ENCODE results near the gene BRAT1.

Gene BRAT1

DNA sequence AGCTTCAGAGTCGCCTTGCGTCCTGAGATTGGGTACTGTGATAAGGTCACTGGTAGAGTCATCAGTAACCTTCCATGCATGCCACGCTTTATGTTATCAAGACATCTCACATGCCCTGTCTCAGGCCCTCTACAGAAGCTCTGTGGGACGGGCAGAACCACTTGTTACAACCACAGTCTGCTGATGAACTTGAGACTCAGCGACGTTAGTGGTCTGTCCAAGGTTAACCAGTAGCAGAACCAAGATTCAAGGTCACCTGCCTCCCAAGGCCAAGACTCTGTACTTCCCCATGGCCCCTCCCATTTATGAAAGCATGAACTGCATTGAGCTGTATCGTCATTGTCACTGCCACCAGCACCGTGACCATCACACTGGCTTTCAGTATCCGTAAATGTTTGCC is 18.4 kb upstream of the BRAT1 start:
- H3K4me3 ChIP-seq (ENCODE audit: low read length): no peak overlapping the region
- no peaks in the 10 kb centered on the region for H3K79me2 ChIP-seq (ENCODE audit: low read length)
- no peaks in the 10 kb centered on the region for H3K4me1 ChIP-seq (ENCODE audit: low read length)
- no peaks in the 10 kb centered on the region for H3F3A ChIP-seq (ENCODE audit: insufficient read depth, low read length)
- H3K4me2 ChIP-seq (ENCODE audit: low read depth, low read length): no peak overlapping the region
- H3K9me2 ChIP-seq (replicated peaks; ENCODE audit: insufficient read depth, low read length): no peaks in the 10 kb centered on the region
- no peaks in the 10 kb centered on the region for H4K20me1 ChIP-seq (ENCODE audit: insufficient read depth, low read length)
- DNase-seq: no peak
- H3K9ac ChIP-seq (ENCODE audit: low read length): no peak overlapping the region
- H3K9me3 ChIP-seq (replicated peaks; ENCODE audit: insufficient read depth, low read length): no peaks in the 10 kb centered on the region
- H3K36me3 ChIP-seq (replicated peaks; ENCODE audit: insufficient read depth, low read length): no peaks in the 10 kb centered on the region
- no peak for TF ChIP-seq EZH2phosphoT487 (IDR thresholded peaks at IDR 0.05; ENCODE audit: low read length)
- TF ChIP-seq EZH2 (optimal IDR thresholded peaks at IDR 0.05; ENCODE audit: low read depth, low read length): no peak
- no peak for TF ChIP-seq CTCF (IDR thresholded peaks at IDR 0.05; ENCODE audit: low read length)
- no peak overlapping the region for H3K27ac ChIP-seq (ENCODE audit: low read length)
- no peak overlapping the region for H2AFZ ChIP-seq (ENCODE audit: low read length)
- no peaks in the 10 kb centered on the region for H3K27me3 ChIP-seq (replicated peaks; ENCODE audit: insufficient read depth, low read length)

DNA sequence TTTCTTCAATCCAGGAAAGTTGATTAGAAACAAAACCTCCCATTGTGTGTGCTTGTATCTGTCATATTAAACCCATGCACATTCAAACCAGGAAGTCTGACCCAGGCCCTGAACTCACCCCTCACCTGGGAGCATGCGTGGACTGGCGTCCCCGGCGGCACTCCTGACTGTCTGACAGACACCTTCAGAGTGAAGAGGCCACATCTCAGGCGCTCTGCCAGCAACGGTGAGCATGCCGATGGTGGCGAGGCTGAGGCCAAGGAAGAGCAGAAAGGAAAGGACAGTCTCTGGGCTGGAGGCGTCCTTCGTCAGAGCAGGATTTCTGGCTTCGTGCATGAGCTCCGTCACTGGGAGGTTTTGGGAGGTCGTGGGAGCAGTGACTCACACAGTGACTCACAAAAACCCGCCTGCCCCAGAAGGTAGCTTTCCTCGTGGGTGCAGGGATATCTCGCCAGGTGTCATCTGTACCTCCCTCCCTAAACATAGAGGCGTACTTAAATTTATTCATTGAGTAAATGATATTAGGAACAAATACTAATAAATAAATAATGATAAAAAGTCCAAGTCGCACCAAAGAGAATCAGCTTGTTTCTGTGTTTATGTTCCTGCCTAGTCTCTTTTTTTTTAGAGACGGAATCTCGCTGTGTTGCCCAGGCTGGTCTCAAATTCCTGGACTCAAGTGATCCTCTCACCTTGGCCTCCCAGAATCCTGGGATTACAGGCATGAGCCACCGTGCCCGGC is 16.9 kb upstream of the BRAT1 start:
- H3K4me2 ChIP-seq (ENCODE audit: low read depth, low read length): no peak overlapping the region
- no peak overlapping the region for H2AFZ ChIP-seq (ENCODE audit: low read length)
- H4K20me1 ChIP-seq (ENCODE audit: insufficient read depth, low read length): no peaks in the 10 kb centered on the region
- peaks cover 7% of the 10 kb centered on the region for H3K4me1 ChIP-seq (ENCODE audit: low read length)
- no peak overlapping the region for H3K4me3 ChIP-seq (ENCODE audit: low read length)
- no peaks in the 10 kb centered on the region for H3K9me3 ChIP-seq (replicated peaks; ENCODE audit: insufficient read depth, low read length)
- H3K27ac ChIP-seq (ENCODE audit: low read length): no peak overlapping the region
- no peak for TF ChIP-seq EZH2 (optimal IDR thresholded peaks at IDR 0.05; ENCODE audit: low read depth, low read length)
- no peak for TF ChIP-seq EZH2phosphoT487 (IDR thresholded peaks at IDR 0.05; ENCODE audit: low read length)
- no peak for TF ChIP-seq CTCF (IDR thresholded peaks at IDR 0.05; ENCODE audit: low read length)
- no peak overlapping the region for H3K9ac ChIP-seq (ENCODE audit: low read length)
- no peaks in the 10 kb centered on the region for H3K36me3 ChIP-seq (replicated peaks; ENCODE audit: insufficient read depth, low read length)
- DNase-seq: no peak
- H3K27me3 ChIP-seq (replicated peaks; ENCODE audit: insufficient read depth, low read length): no peaks in the 10 kb centered on the region
- H3K79me2 ChIP-seq (ENCODE audit: low read length): no peaks in the 10 kb centered on the region
- no peaks in the 10 kb centered on the region for H3K9me2 ChIP-seq (replicated peaks; ENCODE audit: insufficient read depth, low read length)
- H3F3A ChIP-seq (ENCODE audit: insufficient read depth, low read length): peaks cover 5% of the 10 kb centered on the region

- Histone ChIP-seq H3K36me3 (replicated peaks; ENCODE audit: insufficient read depth, low read length) (no peaks in the 10 kb centered on the region), H3K9ac (ENCODE audit: low read length) (no peak overlapping the region), H3K4me3 (ENCODE audit: low read length) (no peak overlapping the region), H3F3A (ENCODE audit: insufficient read depth, low read length) (peaks cover 13% of the 10 kb centered on the region), H3K27ac (ENCODE audit: low read length) (no peak overlapping the region), H3K27me3 (replicated peaks; ENCODE audit: insufficient read depth, low read length) (no peaks in the 10 kb centered on the region), H3K9me3 (replicated peaks; ENCODE audit: insufficient read depth, low read length) (no peaks in the 10 kb centered on the region), H2AFZ (ENCODE audit: low read length) (no peak overlapping the region), H3K4me1 (ENCODE audit: low read length) (peaks cover 9% of the 10 kb centered on the region), H4K20me1 (ENCODE audit: insufficient read depth, low read length) (no peaks in the 10 kb centered on the region), H3K4me2 (ENCODE audit: low read depth, low read length) (no peak overlapping the region), H3K79me2 (ENCODE audit: low read length) (no peaks in the 10 kb centered on the region), H3K9me2 (replicated peaks; ENCODE audit: insufficient read depth, low read length) (no peaks in the 10 kb centered on the region)
- TF ChIP-seq EZH2 (optimal IDR thresholded peaks at IDR 0.05; ENCODE audit: low read depth, low read length) (no peak), EZH2phosphoT487 (IDR thresholded peaks at IDR 0.05; ENCODE audit: low read length) (no peak), CTCF (IDR thresholded peaks at IDR 0.05; ENCODE audit: low read length) (no peak)
- DNase-seq: no peak
Measured at GRCh38 chr7:2571409-2571808, 16.1 kb upstream of the BRAT1 start.
